Smooth muscle cell (in vitro differentiated cells): Measurements from ENCODE around the gene PRRC2A. TPM values are rescaled to one million over a fixed set of nuclear protein-coding genes. Genes with fewer than 3 reads are reported as not detected.

Experiments used
- DNase-seq: peaks from one replicate; lab custom pipeline; 2025; ENCODE audit not compliant: unreplicated experiment; lab: John Stamatoyannopoulos, UW
- H2AFZ ChIP-seq: fragments of 200-600 bp; sonication (generic); 2 replicates; pipeline ENCODE4 v1.6.0; 2016; ENCODE audit warnings: antibody characterized with exemption, low read depth, mild to moderate bottlenecking
- H3F3A ChIP-seq: fragments of 200-600 bp; sonication (generic); 2 replicates; pipeline ENCODE4 v1.6.0; 2017; ENCODE audit warnings: antibody characterized with exemption, low read depth
- H3K27ac ChIP-seq: fragments of 200-600 bp; sonication (generic); 2 replicates; pipeline ENCODE4 v1.5.1; 2016; ENCODE audit warnings: low read depth, mild to moderate bottlenecking
- H3K27me3 ChIP-seq: fragments of 200-600 bp; sonication (generic); 2 replicates; pipeline ENCODE4 v1.6.1; 2016; ENCODE audit warnings: low read depth, mild to moderate bottlenecking
- H3K36me3 ChIP-seq: fragments of 200-600 bp; sonication (generic); 2 replicates; pipeline ENCODE4 v1.5.1; 2016; ENCODE audit warnings: low read depth
- H3K4me1 ChIP-seq: fragments of 200-600 bp; sonication (generic); 2 replicates; pipeline ENCODE4 v1.5.1; 2016; ENCODE audit warnings: low read depth
- H3K4me2 ChIP-seq: fragments of 200-600 bp; sonication (generic); 2 replicates; pipeline ENCODE4 v1.6.0; 2016; ENCODE audit warnings: mild to moderate bottlenecking
- H3K4me3 ChIP-seq: fragments of 200-600 bp; sonication (generic); 2 replicates; pipeline ENCODE4 v1.5.1; 2016; ENCODE audit warnings: mild to moderate bottlenecking
- H3K79me2 ChIP-seq: fragments of 200-600 bp; sonication (generic); 2 replicates; pipeline ENCODE4 v1.6.0; 2016; ENCODE audit warnings: low read depth, mild to moderate bottlenecking
- H3K9ac ChIP-seq: fragments of 200-600 bp; sonication (generic); 2 replicates; pipeline ENCODE4 v1.6.0; 2016; ENCODE audit warnings: low read depth
- H3K9me3 ChIP-seq: fragments of 200-600 bp; sonication (generic); replicated peaks from 2 replicates; pipeline ENCODE4 v1.5.1; 2016; ENCODE audit warnings: low read depth
- H4K20me1 ChIP-seq: fragments of 200-600 bp; sonication (generic); 2 replicates; pipeline ENCODE4 v1.6.0; 2016; ENCODE audit warnings: low read depth
- CTCF ChIP-seq: fragments of 200-600 bp; sonication (generic); IDR thresholded peaks from 2 replicates; pipeline ENCODE4 v1.5.1; 2017; ENCODE audit warnings: borderline replicate concordance, mild to moderate bottlenecking, antibody characterized with exemption; ENCODE audit not compliant: insufficient read depth, poor library complexity, severe bottlenecking
- WGBS: methylation state at CpG from one replicate; pipeline ENCODE4 v1.1.7; 2016; ENCODE audit warnings: low lambda C conversion rate; 5-methylcytosine and 5-hydroxymethylcytosine counted together
- polyA plus RNA-seq: library from polyadenylated mRNA; unstranded; fragments of >200 nt; fragmentation: Nextera tagmentation; extraction: Ambion mirVana; gene quantifications from 2 replicates; pipeline ENCODE4 v1.2.1, GENCODE V29; 2016
- total RNA-seq: library from RNA; depleted of rRNA; stranded (reverse); fragments of >200 nt; gene quantifications from 2 replicates; pipeline ENCODE4 v1.2.3, GENCODE V29; 2014

The PRRC2A gene
- total and polyA plus RNA-seq, 2 experiments from 2014 or later, result 47.6 to 58.0 TPM

GRCh38 chr6:31658983-31659648, 38.6 kb downstream of the PRRC2A start:
- H3K4me3 ChIP-seq, result peak overlapping the region; percentile 74
- no peaks in the 10 kb centered on the region for H3K36me3 ChIP-seq
- H3K27ac ChIP-seq, result peak overlapping the region; percentile 69
- H3K27me3 ChIP-seq, result no peaks in the 10 kb centered on the region
- H3F3A ChIP-seq, result peaks cover 6% of the 10 kb centered on the region
- H3K9me3 ChIP-seq, result no peaks in the 10 kb centered on the region
- 95% methylated on average over 13 of the region's 13 CpGs for WGBS
- peaks cover 58% of the 10 kb centered on the region for H3K79me2 ChIP-seq
- no peak overlapping the region for H2AFZ ChIP-seq
- H3K4me2 ChIP-seq, result peak overlapping the region; percentile 92
- no peak overlapping the region for H3K9ac ChIP-seq
- H4K20me1 ChIP-seq, result peaks cover 15% of the 10 kb centered on the region
- peaks cover 22% of the 10 kb centered on the region for H3K4me1 ChIP-seq
- TF ChIP-seq CTCF, result no peak
- no peak for DNase-seq

GRCh38 chr6:31659649-31660380, 39.3 kb downstream of the PRRC2A start:
- no peak overlapping the region for H2AFZ ChIP-seq
- H3K79me2 ChIP-seq, result peaks cover 51% of the 10 kb centered on the region
- peaks cover 15% of the 10 kb centered on the region for H4K20me1 ChIP-seq
- H3K4me3 ChIP-seq, result peak overlapping the region; percentile 74
- peak overlapping the region; percentile 92 for H3K4me2 ChIP-seq
- H3F3A ChIP-seq, result peaks cover 12% of the 10 kb centered on the region
- H3K36me3 ChIP-seq, result no peaks in the 10 kb centered on the region
- no peaks in the 10 kb centered on the region for H3K9me3 ChIP-seq
- no peaks in the 10 kb centered on the region for H3K27me3 ChIP-seq
- peak overlapping the region; percentile 84 for H3K9ac ChIP-seq
- peaks cover 25% of the 10 kb centered on the region for H3K4me1 ChIP-seq
- peak overlapping the region; percentile 69 for H3K27ac ChIP-seq
- 42% methylated on average over 13 of the region's 13 CpGs for WGBS
- TF ChIP-seq CTCF, result no peak
- no peak for DNase-seq

GRCh38 chr6:31660381-31661261, 40.1 kb downstream of the PRRC2A start, which contains the start of gene C6orf47:
TSS of gene C6orf47 (minus strand) at chr6:31660778. CDS start at chr6:31659947, 831 bp downstream.
- under 1% methylated on average over 41 of the region's 52 CpGs for WGBS
- Histone ChIP-seq H2AFZ (peak within 1 kb of the TSS; percentile 30), H3K4me1 (peaks cover 25% of the 10 kb centered on the region), H3K9ac (peak within 1 kb of the TSS; percentile 84), H3F3A (peaks cover 12% of the 10 kb centered on the region), H4K20me1 (peaks cover 15% of the 10 kb centered on the region), H3K4me2 (peak within 1 kb of the TSS; percentile 92), H3K27ac (peak within 1 kb of the TSS; percentile 69), H3K9me3 (no peaks in the 10 kb centered on the region), H3K27me3 (no peaks in the 10 kb centered on the region), H3K79me2 (peaks cover 49% of the 10 kb centered on the region), H3K4me3 (peak within 1 kb of the TSS; percentile 74), H3K36me3 (no peaks in the 10 kb centered on the region)
- TF ChIP-seq CTCF, result no peak
- DNase-seq, result peak; percentile 46
